Loucy (cell line): ENCODE measurements around the gene CMTR1.

Source experiments
- EZH2phosphoT487 ChIP-seq: fragments of 200-600 bp; IDR thresholded peaks from 2 replicates; pipeline ENCODE4 v1.6.1; 2018; ENCODE audit warnings: antibody characterized with exemption, mild to moderate bottlenecking, moderate library complexity, borderline replicate concordance
- TF ChIP-seq, protein P1 (sequence below): fragments of 200-600 bp; sonication (generic); conservative IDR thresholded peaks from 2 replicates; pipeline ENCODE4 v1.5.1; 2014; ENCODE audit warnings: mild to moderate bottlenecking, antibody characterized with exemption, low read length

DNA sequence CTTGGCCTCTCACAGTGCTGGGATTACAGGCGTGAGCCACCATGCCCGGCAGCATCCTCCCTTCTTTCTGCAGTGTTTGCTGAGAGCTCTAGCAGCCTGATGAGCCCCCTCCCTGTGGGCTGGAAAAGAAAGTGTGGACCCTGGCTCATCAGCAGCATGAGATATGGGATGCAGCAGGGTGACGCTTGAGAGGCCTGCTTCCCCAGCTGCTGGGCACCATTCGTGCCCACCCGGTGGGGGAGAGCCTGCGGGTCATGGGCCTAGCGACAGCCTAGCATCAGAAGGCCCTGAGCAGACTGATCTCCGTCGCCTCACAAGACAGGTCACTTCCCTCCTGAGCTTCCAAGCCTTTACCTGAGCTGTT, 82.7 kb downstream of the CMTR1 start:
- TF ChIP-seq, protein P1, sequence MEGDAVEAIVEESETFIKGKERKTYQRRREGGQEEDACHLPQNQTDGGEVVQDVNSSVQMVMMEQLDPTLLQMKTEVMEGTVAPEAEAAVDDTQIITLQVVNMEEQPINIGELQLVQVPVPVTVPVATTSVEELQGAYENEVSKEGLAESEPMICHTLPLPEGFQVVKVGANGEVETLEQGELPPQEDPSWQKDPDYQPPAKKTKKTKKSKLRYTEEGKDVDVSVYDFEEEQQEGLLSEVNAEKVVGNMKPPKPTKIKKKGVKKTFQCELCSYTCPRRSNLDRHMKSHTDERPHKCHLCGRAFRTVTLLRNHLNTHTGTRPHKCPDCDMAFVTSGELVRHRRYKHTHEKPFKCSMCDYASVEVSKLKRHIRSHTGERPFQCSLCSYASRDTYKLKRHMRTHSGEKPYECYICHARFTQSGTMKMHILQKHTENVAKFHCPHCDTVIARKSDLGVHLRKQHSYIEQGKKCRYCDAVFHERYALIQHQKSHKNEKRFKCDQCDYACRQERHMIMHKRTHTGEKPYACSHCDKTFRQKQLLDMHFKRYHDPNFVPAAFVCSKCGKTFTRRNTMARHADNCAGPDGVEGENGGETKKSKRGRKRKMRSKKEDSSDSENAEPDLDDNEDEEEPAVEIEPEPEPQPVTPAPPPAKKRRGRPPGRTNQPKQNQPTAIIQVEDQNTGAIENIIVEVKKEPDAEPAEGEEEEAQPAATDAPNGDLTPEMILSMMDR, result no peak
- TF ChIP-seq EZH2phosphoT487, result no peak
